ENCODE results near the gene ST6GALNAC1. TPM values are rescaled to one million over a fixed set of nuclear protein-coding genes. Genes with fewer than 3 reads are reported as not detected.
"Not testable (repeated sequence)": the region's sequence is repeated elsewhere in the genome, so short reads cannot be mapped to it uniquely, and the experiment has no call there.

The ST6GALNAC1 gene
- total RNA-seq, 1 donor from 2014 or later, result 4.4 TPM

- no peak overlapping the region for H3K27ac ChIP-seq
- H3K4me1 ChIP-seq, result no peaks in the 10 kb centered on the region
- H3K36me3 ChIP-seq, result no peaks in the 10 kb centered on the region
- no peaks in the 10 kb centered on the region for H3K27me3 ChIP-seq
- H3K4me3 ChIP-seq, result no peak overlapping the region
- DNase-seq (ENCODE audit: extremely low spot score in 2 of 2), result no peak
- TF ChIP-seq POLR2A (IDR thresholded peaks at IDR 0.05), result no peak
- TF ChIP-seq, protein P1, sequence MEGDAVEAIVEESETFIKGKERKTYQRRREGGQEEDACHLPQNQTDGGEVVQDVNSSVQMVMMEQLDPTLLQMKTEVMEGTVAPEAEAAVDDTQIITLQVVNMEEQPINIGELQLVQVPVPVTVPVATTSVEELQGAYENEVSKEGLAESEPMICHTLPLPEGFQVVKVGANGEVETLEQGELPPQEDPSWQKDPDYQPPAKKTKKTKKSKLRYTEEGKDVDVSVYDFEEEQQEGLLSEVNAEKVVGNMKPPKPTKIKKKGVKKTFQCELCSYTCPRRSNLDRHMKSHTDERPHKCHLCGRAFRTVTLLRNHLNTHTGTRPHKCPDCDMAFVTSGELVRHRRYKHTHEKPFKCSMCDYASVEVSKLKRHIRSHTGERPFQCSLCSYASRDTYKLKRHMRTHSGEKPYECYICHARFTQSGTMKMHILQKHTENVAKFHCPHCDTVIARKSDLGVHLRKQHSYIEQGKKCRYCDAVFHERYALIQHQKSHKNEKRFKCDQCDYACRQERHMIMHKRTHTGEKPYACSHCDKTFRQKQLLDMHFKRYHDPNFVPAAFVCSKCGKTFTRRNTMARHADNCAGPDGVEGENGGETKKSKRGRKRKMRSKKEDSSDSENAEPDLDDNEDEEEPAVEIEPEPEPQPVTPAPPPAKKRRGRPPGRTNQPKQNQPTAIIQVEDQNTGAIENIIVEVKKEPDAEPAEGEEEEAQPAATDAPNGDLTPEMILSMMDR (IDR thresholded peaks at IDR 0.05), result no peak
- intact Hi-C loops (cut with DNase I), result no loop called here
- H3K9me3 ChIP-seq, result no peaks in the 10 kb centered on the region
These were observed 5.3 kb downstream of the ST6GALNAC1 start for GRCh38 chr17:76638263-76638662.

DNA sequence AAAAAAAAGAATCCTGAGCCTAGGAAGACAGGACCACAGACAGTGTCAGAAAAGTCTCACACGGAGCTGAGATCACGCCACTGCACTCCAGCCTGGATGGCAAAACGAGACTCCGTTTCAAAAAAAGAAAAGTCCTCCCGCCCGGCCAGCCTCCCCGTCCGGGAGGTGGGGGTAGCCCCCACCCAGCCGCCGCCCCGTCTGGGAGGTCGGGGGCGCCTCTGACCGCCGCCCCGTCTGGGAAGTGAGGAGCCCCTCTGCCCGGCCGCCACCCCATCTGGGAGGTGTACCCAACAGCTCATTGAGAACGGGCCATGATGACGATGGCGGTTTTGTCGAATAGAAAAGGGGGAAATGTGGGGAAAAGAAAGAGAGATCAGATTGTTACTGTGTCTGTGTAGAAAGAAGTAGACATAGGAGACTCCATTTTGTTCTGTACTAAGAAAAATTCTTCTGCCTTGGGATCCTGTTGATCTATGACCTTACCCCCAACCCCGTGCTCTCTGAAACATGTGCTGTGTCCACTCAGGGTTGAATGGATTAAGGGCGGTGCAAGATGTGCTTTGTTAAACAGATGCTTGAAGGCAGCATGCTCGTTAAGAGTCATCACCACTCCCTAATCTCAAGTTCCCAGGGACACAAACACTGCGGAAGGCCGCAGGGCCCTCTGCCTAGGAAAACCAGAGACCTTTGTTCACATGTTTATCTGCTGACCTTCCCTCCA lies 6.9 kb downstream of the ST6GALNAC1 start:
- DNase-seq (ENCODE audit: extremely low spot score in 2 of 2); H3K9me3 ChIP-seq; H3K4me1 ChIP-seq; H3K36me3 ChIP-seq; H3K4me3 ChIP-seq; intact Hi-C loops (cut with DNase I); H3K27me3 ChIP-seq; H3K27ac ChIP-seq: not testable (repeated sequence)

GRCh38 chr17:76635659-76636360 lies 7.7 kb downstream of the ST6GALNAC1 start:
- intact Hi-C loops (cut with DNase I), result no loop called here

GRCh38 chr17:76635039-76635438 lies 8.5 kb downstream of the ST6GALNAC1 start:
- H3K4me1 ChIP-seq, result no peaks in the 10 kb centered on the region
- H3K27ac ChIP-seq, result no peak overlapping the region
- no peaks in the 10 kb centered on the region for H3K36me3 ChIP-seq
- no peak for DNase-seq (ENCODE audit: extremely low spot score in 2 of 2)
- no peak for TF ChIP-seq POLR2A (IDR thresholded peaks at IDR 0.05)
- no peak for TF ChIP-seq POLR2AphosphoS5 (IDR thresholded peaks at IDR 0.05; ENCODE audit: insufficient read depth in 1 of 2, low read depth in 1 of 2)
- TF ChIP-seq, protein P1 (IDR thresholded peaks at IDR 0.05), result no peak
- no peak overlapping the region for H3K4me3 ChIP-seq
- intact Hi-C loops (cut with DNase I), result no loop called here
- H3K27me3 ChIP-seq, result no peaks in the 10 kb centered on the region
- H3K9me3 ChIP-seq, result no peaks in the 10 kb centered on the region

More at GRCh38 chr17:76635659-76636360, 7.7 kb downstream of the ST6GALNAC1 start:
- Histone ChIP-seq H3K9me3 (no peaks in the 10 kb centered on the region), H3K4me3 (no peak overlapping the region), H3K27me3 (no peaks in the 10 kb centered on the region), H3K36me3 (no peaks in the 10 kb centered on the region), H3K27ac (no peak overlapping the region), H3K4me1 (no peaks in the 10 kb centered on the region)
- no peak for DNase-seq (ENCODE audit: extremely low spot score in 2 of 2)
- TF ChIP-seq, protein P1 (IDR thresholded peaks at IDR 0.05), result no peak
- TF ChIP-seq POLR2AphosphoS5 (IDR thresholded peaks at IDR 0.05; ENCODE audit: insufficient read depth in 1 of 2, low read depth in 1 of 2) (no peak), POLR2A (IDR thresholded peaks at IDR 0.05) (no peak)

DNA sequence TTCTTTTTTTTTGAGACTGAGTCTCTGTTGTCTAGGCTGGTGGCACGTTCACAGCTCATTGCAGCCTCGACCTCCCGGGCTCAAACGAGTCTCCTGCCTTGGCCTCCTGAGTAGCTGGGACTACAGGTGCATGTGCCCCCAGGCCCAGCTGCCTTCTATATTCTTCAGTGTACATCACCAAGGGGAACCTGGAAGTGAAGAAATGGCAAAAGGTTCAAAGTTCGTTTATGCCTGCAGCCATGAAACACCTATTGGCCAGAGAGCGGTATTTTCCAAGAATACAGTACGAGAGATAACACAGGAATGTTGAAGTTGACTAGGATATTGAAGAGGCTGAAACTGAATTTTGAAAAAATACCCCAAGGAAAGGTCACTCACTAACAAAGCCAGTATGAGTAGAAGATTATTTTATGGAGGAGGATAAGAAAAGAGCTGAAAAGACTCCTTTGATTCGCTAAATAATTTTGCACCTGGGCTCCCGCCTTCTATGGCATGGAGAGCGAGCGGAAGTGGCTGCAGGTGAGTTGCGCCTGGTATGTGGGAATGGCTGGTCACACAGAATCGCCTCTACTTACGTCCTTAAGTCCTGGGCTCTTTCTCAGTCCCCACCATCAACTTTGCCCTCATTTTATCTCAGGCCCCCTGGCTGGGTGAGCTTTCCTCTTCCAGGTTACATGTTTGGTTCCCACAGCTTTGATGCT lies 9.8 kb downstream of the ST6GALNAC1 start:
- Histone ChIP-seq H3K4me1 (no peaks in the 10 kb centered on the region), H3K36me3 (no peaks in the 10 kb centered on the region), H3K4me3 (no peak overlapping the region), H3K27ac (no peak overlapping the region), H3K9me3 (no peaks in the 10 kb centered on the region), H3K27me3 (no peaks in the 10 kb centered on the region)
- intact Hi-C loops (cut with DNase I), result no loop called here
- no peak for TF ChIP-seq POLR2AphosphoS5 (IDR thresholded peaks at IDR 0.05; ENCODE audit: insufficient read depth in 1 of 2, low read depth in 1 of 2)
- TF ChIP-seq, protein P1 (IDR thresholded peaks at IDR 0.05), result no peak
- no peak for TF ChIP-seq POLR2A (IDR thresholded peaks at IDR 0.05)
- DNase-seq (ENCODE audit: extremely low spot score in 2 of 2), result no peak

Measured in vagina (tissue), 2 donors.